ENCODE results near the gene SKOR1. TPM values are rescaled to one million over a fixed set of nuclear protein-coding genes. Genes with fewer than 3 reads are reported as not detected.

Gene SKOR1
- total and polyA plus RNA-seq, 2 donors (not counting 1 experiment from before 2014, with no cell fraction given): 0.01 to 0.17 TPM

DNA sequence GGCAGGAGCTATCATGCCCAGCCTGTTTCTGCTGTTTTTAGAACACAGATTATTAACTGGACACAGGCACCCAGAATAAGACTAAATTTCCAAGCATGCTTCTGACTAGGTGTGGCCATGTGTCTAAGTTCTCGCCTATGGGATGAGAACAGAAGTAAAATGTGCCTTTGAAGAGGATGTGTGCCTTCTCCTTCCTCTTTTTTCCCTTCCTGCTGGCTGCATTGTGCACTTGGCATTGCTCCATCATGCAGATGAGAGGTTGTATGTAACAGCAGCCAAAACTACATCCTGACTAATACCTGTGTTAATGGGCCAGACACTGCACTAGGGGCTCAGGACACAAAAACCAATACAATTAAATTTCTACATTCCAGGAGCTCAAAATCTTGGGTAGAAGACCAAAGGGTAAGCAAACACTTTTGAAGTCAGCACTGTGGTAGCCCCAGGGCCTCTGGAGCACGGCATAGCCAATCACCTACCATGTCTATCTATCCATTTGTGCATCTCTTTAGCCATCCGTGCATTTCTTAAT, 55.4 kb downstream of the SKOR1 start:
- no peak for TF ChIP-seq EZH2 (IDR thresholded peaks at IDR 0.05; ENCODE audit: low read length, missing control alignments)
- TF ChIP-seq, protein P1, sequence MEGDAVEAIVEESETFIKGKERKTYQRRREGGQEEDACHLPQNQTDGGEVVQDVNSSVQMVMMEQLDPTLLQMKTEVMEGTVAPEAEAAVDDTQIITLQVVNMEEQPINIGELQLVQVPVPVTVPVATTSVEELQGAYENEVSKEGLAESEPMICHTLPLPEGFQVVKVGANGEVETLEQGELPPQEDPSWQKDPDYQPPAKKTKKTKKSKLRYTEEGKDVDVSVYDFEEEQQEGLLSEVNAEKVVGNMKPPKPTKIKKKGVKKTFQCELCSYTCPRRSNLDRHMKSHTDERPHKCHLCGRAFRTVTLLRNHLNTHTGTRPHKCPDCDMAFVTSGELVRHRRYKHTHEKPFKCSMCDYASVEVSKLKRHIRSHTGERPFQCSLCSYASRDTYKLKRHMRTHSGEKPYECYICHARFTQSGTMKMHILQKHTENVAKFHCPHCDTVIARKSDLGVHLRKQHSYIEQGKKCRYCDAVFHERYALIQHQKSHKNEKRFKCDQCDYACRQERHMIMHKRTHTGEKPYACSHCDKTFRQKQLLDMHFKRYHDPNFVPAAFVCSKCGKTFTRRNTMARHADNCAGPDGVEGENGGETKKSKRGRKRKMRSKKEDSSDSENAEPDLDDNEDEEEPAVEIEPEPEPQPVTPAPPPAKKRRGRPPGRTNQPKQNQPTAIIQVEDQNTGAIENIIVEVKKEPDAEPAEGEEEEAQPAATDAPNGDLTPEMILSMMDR (conservative IDR thresholded peaks at IDR 0.05 in 1 of 2, IDR thresholded peaks at IDR 0.05 in 1 of 2; ENCODE audit: low read depth in 1 of 2, low read length in 2 of 2): no peak
- DNase-seq (ENCODE audit: low read depth in 2 of 2): peak in 1 of 2 donors; percentile 47
- H3K4me2 ChIP-seq (ENCODE audit: extremely low read depth, insufficient read depth, low read length): no peak overlapping the region

DNA sequence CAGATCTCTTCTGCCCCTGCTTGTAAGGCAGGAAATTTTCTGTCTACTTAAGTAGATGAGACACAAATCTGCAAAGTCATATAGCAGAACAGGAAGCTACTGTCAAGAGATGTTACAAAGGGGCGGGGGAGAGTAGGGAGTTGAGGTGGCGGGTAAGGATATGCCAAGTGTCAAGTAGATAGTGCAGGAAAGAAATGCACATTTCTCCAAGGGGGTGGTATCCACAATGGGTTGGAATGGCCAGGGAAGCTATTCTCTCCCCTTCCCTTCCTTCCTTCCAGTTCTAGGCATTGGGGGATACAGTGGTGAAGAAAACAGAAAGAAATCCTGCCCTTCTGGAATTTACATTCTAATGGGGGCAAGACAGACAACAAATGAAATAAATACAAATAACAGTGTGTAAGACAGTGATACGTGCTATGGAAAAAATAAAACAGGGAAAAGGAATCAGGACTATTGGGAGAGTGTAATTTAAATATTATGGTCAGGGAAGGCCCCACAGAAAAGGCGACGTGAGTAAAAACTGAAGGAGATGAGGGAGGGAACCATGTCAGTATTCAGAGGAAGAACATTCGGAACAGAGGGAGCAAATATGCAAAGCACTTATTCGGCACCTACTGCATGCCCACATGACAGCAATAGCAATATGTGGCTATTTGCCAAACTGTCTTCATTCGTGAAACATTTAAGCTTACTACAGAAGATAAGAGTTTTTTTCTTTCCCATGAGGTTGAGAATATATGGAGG, 57.4 kb downstream of the SKOR1 start:
- H4K20me1 ChIP-seq (ENCODE audit: control insufficient read depth, extremely low read depth, insufficient read depth, low read length): no peaks in the 10 kb centered on the region
- H3K79me2 ChIP-seq (ENCODE audit: control insufficient read depth, insufficient read depth, low read length): no peaks in the 10 kb centered on the region
- no peak overlapping the region for H3K9ac ChIP-seq (ENCODE audit: insufficient read depth, low read length)

More for the DNA sequence above, 55.4 kb downstream of the SKOR1 start:
- Histone ChIP-seq H3K9me3 (ENCODE audit: control insufficient read depth, insufficient read depth, low read depth, low read length) (no peaks in the 10 kb centered on the region), H3K79me2 (ENCODE audit: control insufficient read depth, insufficient read depth, low read length) (no peaks in the 10 kb centered on the region), H3K4me3 (replicated peaks in 1 of 4; ENCODE audit: control extremely low read depth in 1 of 4, insufficient read depth in 1 of 4, low read depth in 3 of 4, low read length in 4 of 4) (no peak overlapping the region), H3K27ac (ENCODE audit: insufficient read depth, low read length) (no peak overlapping the region), H3K4me1 (ENCODE audit: control insufficient read depth, extremely low read depth, insufficient read depth, low read length) (peaks cover 3% of the 10 kb centered on the region), H2AFZ (ENCODE audit: low read length) (no peak overlapping the region), H3K27me3 (ENCODE audit: control insufficient read depth, insufficient read depth, low read length) (peaks cover 2% of the 10 kb centered on the region), H3K9ac (ENCODE audit: insufficient read depth, low read length) (no peak overlapping the region), H4K20me1 (ENCODE audit: control insufficient read depth, extremely low read depth, insufficient read depth, low read length) (no peaks in the 10 kb centered on the region), H3K36me3 (ENCODE audit: control insufficient read depth, insufficient read depth, low read length) (no peaks in the 10 kb centered on the region)

DNA sequence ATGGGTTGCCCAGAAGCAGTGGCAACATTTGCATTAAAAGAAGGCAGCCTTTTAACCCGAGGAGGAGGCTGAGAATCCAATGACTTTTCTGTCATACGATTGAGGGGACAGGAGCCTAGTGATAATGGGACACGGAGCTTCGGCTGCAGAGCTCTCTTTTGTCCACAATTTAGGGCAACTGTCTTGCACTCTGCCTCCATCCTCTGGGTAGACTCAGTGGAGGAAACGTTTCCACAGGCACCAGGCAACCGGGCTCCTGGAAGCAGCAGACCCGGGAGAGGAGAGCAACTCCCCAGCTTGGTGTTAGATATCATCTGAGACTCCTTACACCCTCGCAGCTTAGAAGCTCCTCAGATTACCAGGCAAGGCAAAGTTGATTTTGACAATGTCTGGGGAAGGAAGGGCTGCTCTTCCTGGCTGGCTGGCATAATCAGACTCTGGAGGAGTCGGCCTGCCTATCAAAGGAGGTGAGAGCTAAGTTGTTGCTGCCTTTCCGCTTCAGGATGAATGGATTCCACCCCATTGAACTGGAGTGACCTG, 58.0 kb downstream of the SKOR1 start:
- no peaks in the 10 kb centered on the region for H3K9me3 ChIP-seq (ENCODE audit: control insufficient read depth, insufficient read depth, low read depth, low read length)
- no peaks in the 10 kb centered on the region for H3K79me2 ChIP-seq (ENCODE audit: control insufficient read depth, insufficient read depth, low read length)
- no peak overlapping the region for H2AFZ ChIP-seq (ENCODE audit: low read length)
- no peak overlapping the region for H3K9ac ChIP-seq (ENCODE audit: insufficient read depth, low read length)
- H3K27ac ChIP-seq (ENCODE audit: insufficient read depth, low read length): no peak overlapping the region
- TF ChIP-seq EZH2 (IDR thresholded peaks at IDR 0.05; ENCODE audit: low read length, missing control alignments): no peak
- TF ChIP-seq, protein P1 (conservative IDR thresholded peaks at IDR 0.05 in 1 of 2, IDR thresholded peaks at IDR 0.05 in 1 of 2; ENCODE audit: low read depth in 1 of 2, low read length in 2 of 2): no peak
- H4K20me1 ChIP-seq (ENCODE audit: control insufficient read depth, extremely low read depth, insufficient read depth, low read length): no peaks in the 10 kb centered on the region
- peaks cover 3% of the 10 kb centered on the region for H3K4me1 ChIP-seq (ENCODE audit: control insufficient read depth, extremely low read depth, insufficient read depth, low read length)
- no peak for DNase-seq (ENCODE audit: low read depth in 2 of 2)
- no peak overlapping the region for H3K4me2 ChIP-seq (ENCODE audit: extremely low read depth, insufficient read depth, low read length)
- no peaks in the 10 kb centered on the region for H3K36me3 ChIP-seq (ENCODE audit: control insufficient read depth, insufficient read depth, low read length)
- H3K27me3 ChIP-seq (ENCODE audit: control insufficient read depth, insufficient read depth, low read length): peaks cover 5% of the 10 kb centered on the region
- no peak overlapping the region for H3K4me3 ChIP-seq (replicated peaks in 1 of 4; ENCODE audit: control extremely low read depth in 1 of 4, insufficient read depth in 1 of 4, low read depth in 3 of 4, low read length in 4 of 4)

More for the DNA sequence above, 57.4 kb downstream of the SKOR1 start:
- Histone ChIP-seq H3K9me3 (ENCODE audit: control insufficient read depth, insufficient read depth, low read depth, low read length) (no peaks in the 10 kb centered on the region), H3K27me3 (ENCODE audit: control insufficient read depth, insufficient read depth, low read length) (peaks cover 2% of the 10 kb centered on the region), H3K4me1 (ENCODE audit: control insufficient read depth, extremely low read depth, insufficient read depth, low read length) (peaks cover 3% of the 10 kb centered on the region), H3K4me2 (ENCODE audit: extremely low read depth, insufficient read depth, low read length) (no peak overlapping the region), H3K36me3 (ENCODE audit: control insufficient read depth, insufficient read depth, low read length) (no peaks in the 10 kb centered on the region), H3K27ac (ENCODE audit: insufficient read depth, low read length) (no peak overlapping the region), H3K4me3 (replicated peaks in 1 of 4; ENCODE audit: control extremely low read depth in 1 of 4, insufficient read depth in 1 of 4, low read depth in 3 of 4, low read length in 4 of 4) (no peak overlapping the region), H2AFZ (ENCODE audit: low read length) (no peak overlapping the region)
- no peak for DNase-seq (ENCODE audit: low read depth in 2 of 2)
- TF ChIP-seq, protein P1 (conservative IDR thresholded peaks at IDR 0.05 in 1 of 2, IDR thresholded peaks at IDR 0.05 in 1 of 2; ENCODE audit: low read depth in 1 of 2, low read length in 2 of 2): no peak
- no peak for TF ChIP-seq EZH2 (IDR thresholded peaks at IDR 0.05; ENCODE audit: low read length, missing control alignments)

All from fibroblast of lung (primary cell).